ENCODE results near the gene CPEB1.

The CPEB1 gene

GRCh38 chr15:82663186-82663600, 16.0 kb upstream of the CPEB1 start:
- TF ChIP-seq CTCF (IDR thresholded peaks at IDR 0.05; ENCODE audit: low read depth, low read length), result no peak
- DNase-seq (ENCODE audit: extremely low read depth, low read depth), result no peak

GRCh38 chr15:82662641-82663040, 15.5 kb upstream of the CPEB1 start:
- TF ChIP-seq CTCF (IDR thresholded peaks at IDR 0.05; ENCODE audit: low read depth, low read length), result no peak
- no peak for DNase-seq (ENCODE audit: extremely low read depth, low read depth)

GRCh38 chr15:82660378-82660777, 13.2 kb upstream of the CPEB1 start:
- TF ChIP-seq CTCF (IDR thresholded peaks at IDR 0.05; ENCODE audit: low read depth, low read length), result no peak
- DNase-seq (ENCODE audit: extremely low read depth, low read depth), result no peak

GRCh38 chr15:82656641-82657266, 9.6 kb upstream of the CPEB1 start:
- no peak for DNase-seq (ENCODE audit: extremely low read depth, low read depth)
- no peak for TF ChIP-seq CTCF (IDR thresholded peaks at IDR 0.05; ENCODE audit: low read depth, low read length)

- no peak for TF ChIP-seq CTCF (IDR thresholded peaks at IDR 0.05; ENCODE audit: low read depth, low read length)
- DNase-seq (ENCODE audit: extremely low read depth, low read depth), result no peak
These were observed 8.4 kb upstream of the CPEB1 start for GRCh38 chr15:82655606-82656005.

- TF ChIP-seq CTCF (IDR thresholded peaks at IDR 0.05; ENCODE audit: low read depth, low read length), result no peak
These were observed 6.5 kb upstream of the CPEB1 start for GRCh38 chr15:82653483-82654168.

GRCh38 chr15:82651708-82652107, 4.5 kb upstream of the CPEB1 start:
- DNase-seq (ENCODE audit: extremely low read depth, low read depth), result no peak
- no peak for TF ChIP-seq CTCF (IDR thresholded peaks at IDR 0.05; ENCODE audit: low read depth, low read length)

More at GRCh38 chr15:82653483-82654168, 6.5 kb upstream of the CPEB1 start:
- DNase-seq (ENCODE audit: extremely low read depth, low read depth), result no peak
